ENCODE results near the gene ALPL.
"Not testable (repeated sequence)": the region's sequence is repeated elsewhere in the genome, so short reads cannot be mapped to it uniquely, and the experiment has no call there.

Gene ALPL

GRCh38 chr1:21507511-21508270 is 1.5 kb upstream of the ALPL start:
- DNase-seq (ENCODE audit: low read depth): no peak

GRCh38 chr1:21508580-21509350 is 458 bp upstream of the ALPL start:
- DNase-seq (ENCODE audit: low read depth): peak; percentile 23

- no peak for DNase-seq (ENCODE audit: low read depth)
Measured at GRCh38 chr1:21510113-21510493, 880 bp downstream of the ALPL start.

GRCh38 chr1:21510885-21511578 is 1.8 kb downstream of the ALPL start:
- DNase-seq (ENCODE audit: low read depth): no peak

- peak; percentile 99 for DNase-seq (ENCODE audit: low read depth)
Measured at GRCh38 chr1:21511579-21512522, 2.6 kb downstream of the ALPL start.

GRCh38 chr1:21514245-21514644 is 5.0 kb downstream of the ALPL start:
- no peak for DNase-seq (ENCODE audit: low read depth)

- DNase-seq (ENCODE audit: low read depth): no peak
Measured at GRCh38 chr1:21517161-21517589, 8.0 kb downstream of the ALPL start.

GRCh38 chr1:21517660-21518480 is 8.6 kb downstream of the ALPL start:
- DNase-seq (ENCODE audit: low read depth): no peak

GRCh38 chr1:21518774-21519455 is 9.7 kb downstream of the ALPL start:
- no peak for DNase-seq (ENCODE audit: low read depth)

- DNase-seq (ENCODE audit: low read depth): not testable (repeated sequence)
Measured at GRCh38 chr1:21519486-21520070, 10.4 kb downstream of the ALPL start.

GRCh38 chr1:21520899-21521716 is 11.9 kb downstream of the ALPL start:
- peak; percentile 67 for DNase-seq (ENCODE audit: low read depth)

GRCh38 chr1:21521717-21522060 is 12.5 kb downstream of the ALPL start:
- no peak for DNase-seq (ENCODE audit: low read depth)

GRCh38 chr1:21522525-21523038 is 13.4 kb downstream of the ALPL start:
- DNase-seq (ENCODE audit: low read depth): no peak

GRCh38 chr1:21523297-21523813 is 14.1 kb downstream of the ALPL start:
- no peak for DNase-seq (ENCODE audit: low read depth)

- no peak for DNase-seq (ENCODE audit: low read depth)
Measured at GRCh38 chr1:21524220-21524619, 15.0 kb downstream of the ALPL start.

GRCh38 chr1:21524686-21525339 is 15.6 kb downstream of the ALPL start:
- no peak for DNase-seq (ENCODE audit: low read depth)

GRCh38 chr1:21525340-21525717 is 16.1 kb downstream of the ALPL start:
- no peak for DNase-seq (ENCODE audit: low read depth)

GRCh38 chr1:21526441-21526840 is 17.2 kb downstream of the ALPL start:
- DNase-seq (ENCODE audit: low read depth): no peak

Measured in iris pigment epithelial cell (primary cell).